Measurements from ENCODE around the gene ASPA.

- no peak for TF ChIP-seq EZH2 (IDR thresholded peaks at IDR 0.05; ENCODE audit: insufficient read depth, poor library complexity, severe bottlenecking)
- no peak for TF ChIP-seq EZH2phosphoT487 (IDR thresholded peaks at IDR 0.05; ENCODE audit: insufficient read depth, low read depth)
Observed at GRCh38 chr17:3479988-3480387, 4.2 kb downstream of the ASPA start.
